Frontal cortex (tissue), 4 donors: ENCODE results near the gene PUS1. TPM values are rescaled to one million over a fixed set of nuclear protein-coding genes. Genes with fewer than 3 reads are reported as not detected.

Experiments used
- DNase-seq, 2 donors: peaks; one replicate each; pipeline ENCODE4 v3.0.0; 2012; ENCODE audit warnings: low spot score in 2 of 2
- FAIRE-seq: peaks from 2 replicates; lab custom pipeline; 2012; peaks lifted over from hg19 to GRCh38; lab: Jason Lieb, UNC
- total RNA-seq: library from RNA; depleted of rRNA; stranded (reverse); fragments of >200 nt; gene quantifications from one replicate; pipeline ENCODE4 v1.2.3, GENCODE V29; 2014
- donor health status: control.
- donor health status: control.
- donor health status: control.

Gene PUS1
- total RNA-seq, 1 donor from 2014 or later: 3.3 TPM

DNA sequence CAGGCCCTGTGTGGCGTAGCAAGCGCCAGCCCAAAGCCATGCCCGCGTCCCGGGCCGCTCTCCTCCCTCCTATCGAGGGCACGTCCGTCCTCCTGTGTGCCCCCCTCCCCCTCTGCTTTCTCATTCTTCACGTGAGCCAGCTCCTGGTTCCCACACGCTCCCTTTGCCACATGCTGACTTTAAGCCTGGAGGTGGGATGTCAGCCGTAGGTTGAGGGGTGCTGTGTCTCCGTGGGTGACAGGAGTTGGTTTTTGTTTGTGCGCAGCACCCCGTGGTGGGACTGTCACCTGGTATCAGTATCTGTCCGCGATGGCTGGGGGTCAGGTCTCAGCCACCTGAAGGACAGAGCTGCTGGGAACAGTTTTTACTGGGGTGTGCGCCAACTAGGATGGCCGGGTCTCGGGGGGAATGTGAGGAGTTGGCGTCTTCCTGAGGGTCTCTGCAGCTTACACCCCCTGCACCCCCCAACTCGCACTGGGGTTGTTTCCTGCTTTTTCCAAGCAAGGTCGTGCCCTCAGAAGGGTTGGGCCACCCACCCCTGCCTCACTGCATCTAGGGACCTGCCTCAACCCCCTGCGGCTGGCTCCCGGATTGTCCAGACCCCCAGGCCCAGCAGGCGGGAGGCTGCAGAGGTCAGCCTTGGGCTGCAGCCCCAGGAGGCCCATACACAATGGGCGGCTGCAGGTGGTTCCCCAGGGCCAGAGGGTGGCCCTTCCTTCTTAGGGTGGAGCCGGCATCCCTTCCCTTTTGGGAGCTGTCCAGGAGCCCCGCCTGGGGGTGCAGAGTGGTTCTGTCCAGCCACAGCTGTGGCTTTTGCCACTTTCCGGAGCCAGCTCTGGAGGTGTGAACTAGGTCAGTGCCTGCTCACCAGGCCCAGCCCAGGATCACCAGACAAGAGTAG, 27.4 kb upstream of the PUS1 start:
- FAIRE-seq (no peak), DNase-seq (peak in 1 of 2 donors; percentile 18)

DNA sequence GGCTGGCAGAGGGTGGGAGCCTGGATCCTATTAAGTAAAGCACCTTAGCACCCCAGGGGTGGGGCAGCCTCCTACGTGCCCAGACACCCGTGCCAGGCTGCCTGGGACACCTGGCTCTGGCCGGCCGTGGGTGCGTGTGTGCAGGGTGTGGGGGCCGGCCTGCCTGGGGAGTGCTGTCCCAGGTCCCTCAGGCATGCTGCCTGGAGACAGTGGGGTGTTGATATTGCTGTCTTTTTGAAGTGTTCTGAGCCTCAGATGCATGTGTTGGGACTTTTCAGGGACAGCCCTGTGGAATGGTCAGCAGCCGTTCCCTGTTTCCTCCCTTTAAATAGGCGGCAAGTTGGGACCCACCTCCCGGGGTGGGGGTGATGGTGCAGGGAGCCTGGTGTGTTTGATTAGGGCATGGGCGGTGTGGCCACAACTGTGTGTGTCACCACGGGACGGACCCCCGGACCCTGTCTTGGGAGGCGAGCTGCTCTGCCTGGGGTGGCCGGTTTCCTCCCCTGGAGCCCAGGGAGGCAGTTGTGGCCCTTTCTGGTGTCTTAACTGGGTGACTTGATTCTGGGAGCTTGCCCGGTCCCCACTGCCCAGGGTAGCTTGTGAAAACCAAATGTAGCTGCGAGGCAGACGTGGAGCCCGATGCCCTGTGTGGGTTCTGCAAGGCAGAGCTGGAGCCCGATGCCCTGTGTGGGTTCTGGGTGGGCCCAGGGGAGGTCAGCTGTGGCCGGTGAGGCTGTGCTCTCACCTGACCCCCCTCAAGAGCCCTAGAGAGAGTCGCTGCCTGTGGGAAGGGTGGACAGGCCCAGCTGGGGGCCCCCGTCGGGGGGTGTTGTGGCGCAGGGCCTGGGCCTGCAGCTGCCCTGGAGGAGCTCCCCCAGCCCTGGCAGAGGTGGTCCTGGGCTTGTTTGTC, 26.5 kb upstream of the PUS1 start:
- no peak for DNase-seq
- no peak for FAIRE-seq

DNA sequence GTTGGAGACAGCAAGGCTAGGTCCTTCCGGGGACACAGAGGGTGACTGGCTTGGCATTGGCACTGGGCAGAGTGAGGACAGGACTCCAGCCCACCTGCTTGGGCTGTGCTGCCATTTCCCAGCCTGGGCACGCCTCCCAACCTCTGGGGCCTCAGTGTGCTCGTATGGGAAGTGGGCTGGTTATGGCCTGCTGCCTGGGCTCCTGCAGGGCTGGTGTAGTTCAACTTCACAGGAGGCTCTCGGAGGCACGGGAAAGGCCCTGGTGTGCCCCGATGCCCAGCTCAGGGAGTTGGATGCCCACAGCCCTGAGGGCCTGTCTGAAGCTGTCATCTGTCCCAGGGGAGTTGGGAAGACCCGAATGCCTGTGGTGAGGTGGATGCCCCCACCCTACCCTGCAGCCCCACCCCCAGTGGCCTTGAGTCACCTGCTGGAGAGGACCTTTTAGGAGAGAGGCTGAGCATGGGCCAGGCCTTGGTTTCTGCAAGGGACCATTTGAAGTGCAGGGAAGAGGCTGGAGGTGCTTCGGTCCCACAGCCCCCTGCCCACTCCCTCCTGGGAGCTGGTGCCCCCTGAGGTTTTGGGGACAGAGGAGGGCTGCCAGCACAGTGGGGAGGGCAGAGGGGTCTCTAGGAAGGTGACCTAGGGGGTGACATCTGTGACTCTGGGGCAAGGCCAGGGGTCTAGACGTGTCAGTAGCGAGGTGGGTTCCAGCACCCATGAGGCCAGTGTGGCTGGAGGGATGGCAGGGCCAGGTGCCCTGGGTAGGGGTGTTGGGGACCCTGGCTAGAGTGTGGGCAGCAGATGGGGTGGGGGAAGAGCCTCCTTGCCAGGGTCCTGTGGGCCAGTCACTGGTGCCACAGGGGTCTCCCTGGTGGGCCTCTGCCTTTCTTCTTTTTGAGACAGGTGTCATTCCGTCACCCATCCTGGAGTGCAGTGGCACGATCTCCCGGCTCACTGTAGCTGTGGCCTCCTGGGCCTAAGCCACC, 25.5 kb upstream of the PUS1 start:
- no peak for DNase-seq
- FAIRE-seq: no peak

DNA sequence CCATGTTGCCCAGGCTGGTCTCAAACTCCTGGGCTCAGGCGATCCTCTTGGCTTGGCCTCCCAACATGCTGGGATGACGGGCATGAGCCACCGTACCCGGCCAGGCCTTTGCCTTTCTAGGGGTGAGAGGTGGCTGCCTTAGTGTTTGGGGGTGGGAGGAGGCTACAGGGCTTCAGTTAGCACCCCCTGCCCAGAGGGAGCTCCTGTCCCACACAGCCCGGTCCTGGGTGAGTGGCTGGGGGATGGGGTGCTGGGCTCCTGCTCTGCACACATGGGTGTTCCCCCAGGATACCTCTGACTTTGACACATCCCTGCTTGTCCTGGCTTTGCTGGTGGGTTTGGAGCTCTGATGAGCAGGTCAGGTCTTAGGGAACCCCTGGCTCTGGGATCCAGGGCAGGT, 24.7 kb upstream of the PUS1 start:
- FAIRE-seq: no peak
- DNase-seq: no peak

DNA sequence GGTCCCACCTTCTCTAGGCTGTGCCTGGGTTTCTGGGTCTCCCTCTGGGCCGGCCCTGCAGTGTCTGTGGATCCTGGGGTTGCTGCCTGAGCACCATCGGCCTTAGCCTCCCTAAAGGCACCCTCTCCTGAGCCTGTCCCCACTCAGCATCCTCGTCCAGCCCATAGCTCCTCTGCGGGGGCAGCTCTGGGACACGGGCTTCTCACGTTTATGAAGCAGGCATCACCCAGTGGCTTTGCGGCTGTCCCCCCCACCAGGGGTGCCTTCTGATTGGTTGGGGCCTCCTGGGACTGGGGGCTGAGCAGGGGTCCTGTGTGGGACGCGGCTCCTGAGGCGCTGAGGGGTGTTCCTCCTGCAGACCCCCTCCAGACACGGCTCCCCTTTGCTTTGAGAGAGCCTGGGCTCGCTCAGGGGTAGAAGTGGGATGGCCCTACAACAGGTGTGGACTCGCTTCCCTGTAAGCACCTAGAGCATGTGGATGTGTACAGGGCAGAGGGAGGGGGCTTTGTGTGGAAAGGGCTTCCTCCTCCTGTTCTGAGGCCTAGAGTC, 23.9 kb upstream of the PUS1 start:
- no peak for FAIRE-seq
- no peak for DNase-seq

DNA sequence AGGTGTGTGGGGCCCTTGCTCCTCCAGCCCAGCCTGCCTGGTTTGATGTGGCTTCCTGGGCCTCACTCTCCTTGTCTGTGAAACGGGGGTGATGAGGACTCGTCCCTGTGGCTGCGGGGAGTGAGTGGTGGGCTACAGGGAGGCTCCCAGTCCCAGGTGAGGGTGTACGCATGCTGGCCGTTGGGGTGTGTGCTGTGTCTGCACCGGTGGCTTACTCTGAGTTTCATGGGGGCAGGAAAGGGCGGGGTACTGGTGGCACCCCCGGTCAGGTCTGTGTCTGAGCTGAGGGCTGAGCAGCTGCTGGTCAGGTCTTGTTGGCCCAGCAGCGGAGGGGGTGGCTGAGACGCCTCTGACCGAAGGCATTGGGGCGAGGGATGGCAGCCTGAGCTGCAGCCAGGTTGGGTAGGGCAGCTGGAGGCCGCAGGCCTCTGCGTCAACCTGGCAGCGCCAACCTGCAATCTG, 23.4 kb upstream of the PUS1 start:
- FAIRE-seq: no peak

DNA sequence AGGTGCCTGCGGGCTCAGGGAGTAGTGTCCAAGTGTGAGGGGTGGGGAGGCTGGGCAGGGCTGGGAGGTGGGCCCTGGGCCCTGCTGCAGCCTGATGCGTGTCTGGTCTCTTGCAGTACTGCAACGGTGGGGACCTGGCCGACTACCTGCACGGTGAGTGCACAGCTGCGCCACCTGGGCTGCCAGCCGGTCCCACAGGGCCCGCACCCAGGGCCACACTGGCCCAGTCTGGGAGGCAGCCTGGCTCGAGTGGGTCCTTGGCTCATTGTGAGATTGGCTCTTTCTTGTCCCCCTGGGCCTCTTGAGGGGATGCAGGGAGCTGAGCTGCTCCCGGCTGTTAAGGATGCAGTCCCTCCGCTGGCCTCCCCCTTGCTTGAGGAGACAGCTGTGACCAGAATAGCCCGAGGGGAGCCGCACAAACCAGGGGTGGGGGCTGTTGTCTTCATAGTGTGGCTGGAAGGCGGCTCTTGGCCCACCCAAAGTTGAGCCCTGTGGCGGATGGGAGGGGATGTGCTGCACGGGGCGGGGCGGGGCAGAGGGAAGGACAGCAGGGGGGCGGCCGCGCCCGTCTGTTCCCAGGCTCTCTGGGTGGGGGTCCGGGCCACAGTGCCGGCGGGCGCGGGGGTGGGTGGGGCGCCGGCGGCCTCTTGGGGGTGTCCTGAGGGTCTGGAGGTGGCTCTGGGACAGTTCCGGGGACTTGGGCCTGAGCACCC, 21.5 kb upstream of the PUS1 start:
- no peak for FAIRE-seq

More for the DNA sequence above, 23.4 kb upstream of the PUS1 start:
- no peak for DNase-seq

DNA sequence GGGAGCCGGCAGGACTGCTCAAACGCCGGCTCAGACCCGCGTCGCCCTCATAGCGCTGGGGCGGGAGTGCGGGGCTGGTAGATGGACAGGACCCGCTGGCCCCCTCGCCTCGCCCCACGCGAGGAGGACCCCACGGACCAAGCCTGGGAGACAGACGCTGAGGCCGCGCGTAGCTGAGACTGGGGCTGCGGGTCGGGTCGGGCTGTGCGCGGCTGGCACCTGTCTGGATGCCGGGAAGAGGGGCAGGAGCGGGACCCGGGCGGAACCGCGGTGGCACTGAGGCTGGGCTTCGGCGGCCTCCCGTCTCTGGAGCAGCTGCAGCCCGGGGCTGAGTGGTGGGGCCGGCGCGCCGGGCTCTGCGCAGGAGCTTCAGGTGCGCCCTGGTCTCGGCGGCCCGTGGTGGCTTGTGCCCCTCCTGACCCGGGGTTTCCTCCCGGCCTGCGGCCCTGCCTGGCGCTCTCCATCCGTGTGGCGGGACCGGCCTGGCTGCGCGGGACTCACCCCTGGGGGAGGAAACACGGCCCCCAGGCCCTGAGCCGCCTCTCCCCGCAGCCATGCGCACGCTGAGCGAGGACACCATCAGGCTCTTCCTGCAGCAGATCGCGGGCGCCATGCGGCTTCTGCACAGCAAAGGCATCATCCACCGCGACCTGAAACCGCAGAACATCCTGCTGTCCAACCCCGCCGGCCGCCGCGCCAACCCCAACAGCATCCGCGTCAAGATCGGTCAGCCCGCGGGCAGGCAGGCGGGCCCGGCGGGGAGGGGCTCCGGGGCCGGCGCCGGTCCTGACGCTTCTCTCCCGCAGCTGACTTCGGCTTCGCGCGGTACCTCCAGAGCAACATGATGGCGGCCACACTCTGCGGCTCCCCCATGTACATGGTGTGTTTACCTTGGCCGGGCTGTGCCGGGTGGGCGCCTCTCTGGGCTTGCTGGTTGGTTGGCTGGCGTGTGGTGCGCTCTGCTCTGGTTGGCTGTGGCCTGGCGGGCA, 20.7 kb upstream of the PUS1 start:
- DNase-seq (no peak), FAIRE-seq (no peak)

More for the DNA sequence above, 21.5 kb upstream of the PUS1 start:
- DNase-seq: no peak

DNA sequence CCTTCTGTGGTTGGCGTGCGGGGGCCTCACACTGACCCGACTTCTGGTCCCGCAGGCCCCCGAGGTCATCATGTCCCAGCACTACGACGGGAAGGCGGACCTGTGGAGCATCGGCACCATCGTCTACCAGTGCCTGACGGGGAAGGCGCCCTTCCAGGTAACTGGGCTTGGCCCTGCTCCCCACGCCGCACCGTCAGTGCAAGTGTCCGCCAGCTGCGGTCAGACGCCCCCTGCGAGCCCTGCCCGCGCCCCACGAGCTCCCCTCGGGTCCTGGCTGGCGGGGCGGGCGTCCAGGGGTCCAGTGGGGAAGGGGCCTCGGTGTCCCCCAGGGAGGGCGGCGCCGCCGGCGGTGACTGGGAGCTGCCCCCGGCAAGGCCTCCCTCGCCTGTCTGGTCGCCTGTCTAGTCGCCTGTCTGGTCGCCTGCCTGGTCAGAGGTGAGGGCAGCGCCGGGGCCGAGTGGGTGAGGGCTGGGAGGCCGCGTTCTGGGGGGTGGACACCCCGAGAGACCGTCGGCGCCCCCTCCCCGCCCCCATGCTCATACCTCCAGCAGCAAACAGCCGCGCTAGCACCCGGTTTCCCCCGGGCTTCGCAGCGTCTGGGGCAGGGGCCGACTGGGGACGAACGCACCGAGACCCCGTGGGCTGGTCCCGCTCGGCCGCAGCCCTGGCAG, 19.9 kb upstream of the PUS1 start:
- no peak for DNase-seq
- no peak for FAIRE-seq

DNA sequence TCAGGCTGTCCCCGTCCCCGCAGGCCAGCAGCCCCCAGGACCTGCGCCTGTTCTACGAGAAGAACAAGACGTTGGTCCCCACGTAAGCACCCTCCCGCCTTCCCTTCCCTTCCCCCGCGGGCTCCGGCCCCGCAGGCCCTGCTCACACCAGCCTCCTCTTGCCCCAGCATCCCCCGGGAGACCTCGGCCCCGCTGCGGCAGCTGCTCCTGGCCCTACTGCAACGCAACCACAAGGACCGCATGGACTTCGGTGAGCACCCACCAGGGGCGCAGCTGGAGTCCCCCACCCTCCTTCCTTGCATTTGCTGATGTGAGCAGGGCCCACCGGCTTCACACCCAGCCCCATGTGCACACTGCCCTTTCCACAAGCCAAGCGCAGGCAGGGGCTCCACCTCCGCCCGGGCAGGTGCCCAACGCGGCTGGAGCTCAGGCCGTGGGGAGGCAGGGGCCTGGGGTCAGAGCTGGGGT, 19.3 kb upstream of the PUS1 start:
- FAIRE-seq (no peak), DNase-seq (no peak)

DNA sequence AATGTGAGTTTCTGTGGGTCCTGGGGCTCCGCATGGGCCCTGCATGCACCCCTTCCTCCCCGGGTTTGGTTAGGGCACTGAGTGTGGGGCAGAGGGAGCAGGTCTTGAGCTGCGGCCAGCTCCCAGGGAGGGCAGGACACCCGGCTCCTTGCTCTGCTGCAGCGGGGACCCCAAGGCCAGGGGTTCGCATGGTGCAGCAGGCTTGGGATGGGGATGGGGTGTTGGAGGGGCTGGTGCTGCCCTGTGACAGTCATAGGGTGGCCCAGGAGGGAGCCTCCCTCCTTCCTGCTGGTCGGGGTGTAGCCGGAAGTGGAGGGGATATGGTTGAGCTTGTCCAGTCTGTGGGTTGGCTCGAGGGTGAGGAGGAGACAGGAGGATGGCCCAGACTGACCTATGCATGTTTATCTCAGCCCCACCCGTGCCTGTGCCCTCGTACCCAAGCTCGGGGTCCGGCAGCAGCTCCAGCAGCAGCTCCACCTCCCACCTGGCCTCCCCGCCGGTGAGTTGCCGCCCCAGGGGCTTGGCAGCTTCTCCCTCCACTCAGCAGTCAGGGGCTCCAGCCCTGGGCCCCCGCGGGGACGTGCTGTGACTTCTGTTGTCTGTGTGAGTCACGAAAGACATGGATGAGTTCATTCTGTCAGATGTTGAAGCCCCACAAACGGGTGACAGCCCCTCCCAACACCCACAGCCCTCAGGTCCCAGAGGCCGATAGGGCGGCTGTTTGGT, 18.6 kb upstream of the PUS1 start:
- FAIRE-seq (no peak), DNase-seq (no peak)

DNA sequence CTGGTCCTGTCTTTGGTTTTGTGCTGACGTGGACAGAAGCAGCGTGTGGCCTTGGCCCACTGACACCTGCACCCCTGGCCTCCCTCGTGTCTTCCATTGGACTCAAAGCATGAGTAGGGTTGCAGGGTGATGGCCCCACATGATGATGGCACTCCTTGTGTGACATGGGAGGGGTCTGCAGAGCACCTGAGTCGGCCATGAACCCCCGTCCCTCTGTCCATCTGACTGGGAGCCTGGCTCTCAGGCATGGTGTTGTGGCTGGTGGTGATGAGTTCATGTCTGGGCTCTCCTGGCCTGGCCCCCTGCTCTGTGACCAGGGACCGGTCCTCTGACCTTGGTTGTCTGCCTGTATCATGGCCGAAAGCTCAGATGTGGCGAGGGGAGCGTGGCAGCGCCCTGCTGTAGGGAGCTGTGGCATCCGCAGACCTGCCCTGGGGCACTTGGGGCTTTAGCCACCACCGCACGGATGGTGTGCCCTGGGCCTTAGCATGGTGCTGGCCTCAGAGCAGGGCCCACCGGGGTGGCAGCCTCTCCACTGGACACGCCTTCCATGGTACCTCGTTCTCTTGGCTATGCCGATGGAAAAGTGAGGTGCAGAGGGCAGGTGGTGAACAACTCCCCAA, 17.9 kb upstream of the PUS1 start:
- DNase-seq (no peak), FAIRE-seq (no peak)

DNA sequence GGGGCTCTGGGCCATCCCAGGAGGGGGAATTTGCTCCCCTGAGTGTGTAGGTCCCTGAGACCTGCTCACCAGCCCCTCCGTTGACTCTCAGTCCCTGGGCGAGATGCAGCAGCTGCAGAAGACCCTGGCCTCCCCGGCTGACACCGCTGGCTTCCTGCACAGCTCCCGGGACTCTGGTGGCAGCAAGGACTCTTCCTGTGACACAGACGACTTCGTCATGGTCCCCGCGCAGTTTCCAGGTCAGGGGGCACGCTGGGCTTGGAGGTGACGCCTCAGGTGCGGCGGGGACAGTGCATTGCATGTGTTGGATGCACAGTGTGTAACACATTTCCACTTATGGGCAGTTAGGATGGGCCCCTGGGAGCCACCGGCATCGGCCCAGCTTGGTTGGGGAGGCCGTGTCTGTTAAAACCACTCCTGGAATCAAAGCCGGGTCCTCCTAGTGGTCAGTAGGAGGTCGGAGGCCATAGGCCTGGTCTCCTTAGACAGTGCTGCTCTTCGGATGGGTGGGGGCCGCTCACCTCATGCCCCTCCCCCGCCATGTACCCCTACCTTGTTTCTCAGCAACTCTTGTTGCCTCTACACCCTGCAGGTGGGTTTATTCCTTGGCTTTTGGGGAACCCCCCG, 17.1 kb upstream of the PUS1 start:
- FAIRE-seq (no peak), DNase-seq (no peak)

DNA sequence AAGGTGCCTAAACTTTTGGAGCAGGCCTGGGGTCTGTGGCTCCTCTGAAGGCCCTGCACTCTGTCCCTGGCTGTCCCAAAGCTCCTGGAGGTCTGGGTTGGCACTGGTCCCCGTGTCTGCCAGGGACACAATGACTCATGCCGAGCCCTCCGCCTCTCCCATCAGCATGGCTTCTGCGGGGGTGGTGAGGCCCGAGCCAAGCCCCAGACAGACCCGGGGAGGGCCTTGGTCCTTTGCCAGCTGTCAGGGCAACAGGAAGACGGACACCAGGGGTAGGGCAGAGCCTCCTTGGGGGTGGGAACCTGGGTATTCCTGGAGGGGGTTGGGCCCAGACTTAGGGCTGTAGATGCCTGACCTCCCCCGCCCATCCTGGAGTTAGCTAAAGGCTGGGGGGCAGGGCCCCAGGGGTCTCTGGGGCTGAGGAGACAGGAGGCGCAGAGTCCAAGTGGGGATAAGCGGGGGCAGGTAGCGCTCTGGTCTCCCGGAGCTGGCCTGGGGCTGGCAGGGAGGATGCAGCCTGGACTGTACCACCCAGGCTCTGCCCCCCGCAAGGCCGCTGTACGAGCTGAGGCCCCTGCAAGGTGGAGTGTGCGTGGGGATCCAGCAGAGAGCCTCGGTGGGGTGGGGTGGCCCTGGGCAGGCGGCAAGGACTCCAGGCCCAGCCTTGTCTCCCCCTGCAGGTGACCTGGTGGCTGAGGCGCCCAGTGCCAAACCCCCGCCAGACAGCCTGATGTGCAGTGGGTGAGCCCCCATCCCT, 16.4 kb upstream of the PUS1 start:
- DNase-seq (peak; percentile 67 to 89), FAIRE-seq (no peak)

DNA sequence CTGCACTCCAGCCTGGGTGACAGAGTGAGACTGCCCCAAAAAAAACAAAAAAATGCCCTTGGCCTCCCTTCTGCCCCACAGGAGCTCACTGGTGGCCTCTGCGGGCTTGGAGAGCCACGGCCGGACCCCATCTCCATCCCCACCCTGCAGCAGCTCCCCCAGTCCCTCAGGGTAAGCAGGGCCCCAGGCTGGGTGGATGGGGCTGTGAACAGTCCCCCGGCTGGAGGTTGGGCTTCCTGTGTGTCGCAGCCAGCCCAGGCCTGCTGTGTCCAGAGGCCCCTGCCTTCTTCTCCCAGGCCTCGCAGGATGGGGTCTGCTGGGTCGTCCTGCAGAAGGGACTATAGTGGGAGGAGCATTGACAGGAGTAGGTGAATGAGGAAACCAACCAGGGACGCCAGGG, 15.4 kb upstream of the PUS1 start:
- no peak for FAIRE-seq

More for the DNA sequence above, 15.4 kb upstream of the PUS1 start:
- no peak for DNase-seq
